Muscle layer of colon (tissue), 2 donors: ENCODE results near the gene SLC24A3.

ENCODE experiments used
- H3K27ac ChIP-seq: one replicate; pipeline ENCODE4 v1.7.0; 2013; ENCODE audit warnings: low read depth, mild to moderate bottlenecking, low read length, moderate library complexity
- H3K27me3 ChIP-seq, 2 donors: one replicate each; pipeline ENCODE4 v1.7.0; 2013; ENCODE audit warnings: low read length in 2 of 2, mild to moderate bottlenecking in 2 of 2; ENCODE audit not compliant: insufficient read depth in 2 of 2, control insufficient read depth in 1 of 2
- H3K36me3 ChIP-seq: one replicate; pipeline ENCODE4 v1.7.0; 2013; ENCODE audit warnings: mild to moderate bottlenecking, low read length; ENCODE audit not compliant: insufficient read depth
- H3K4me1 ChIP-seq: one replicate; pipeline ENCODE4 v1.7.0; 2013; ENCODE audit warnings: mild to moderate bottlenecking, low read length; ENCODE audit not compliant: insufficient read depth
- H3K4me3 ChIP-seq, 2 donors: one replicate each; pipeline ENCODE4 v1.7.0; 2013; ENCODE audit warnings: low read length in 2 of 2, low read depth in 1 of 2, mild to moderate bottlenecking in 1 of 2, moderate library complexity in 1 of 2
- H3K9ac ChIP-seq: one replicate; pipeline ENCODE4 v1.7.0; 2013; ENCODE audit warnings: low read length
- H3K9me3 ChIP-seq: one replicate; pipeline ENCODE4 v1.7.0; 2013; ENCODE audit warnings: mild to moderate bottlenecking, low read length
- donor health status: abdominal sarcoma.
- donor health status: Adenocarcinoma of cecum.

SLC24A3 gene

DNA sequence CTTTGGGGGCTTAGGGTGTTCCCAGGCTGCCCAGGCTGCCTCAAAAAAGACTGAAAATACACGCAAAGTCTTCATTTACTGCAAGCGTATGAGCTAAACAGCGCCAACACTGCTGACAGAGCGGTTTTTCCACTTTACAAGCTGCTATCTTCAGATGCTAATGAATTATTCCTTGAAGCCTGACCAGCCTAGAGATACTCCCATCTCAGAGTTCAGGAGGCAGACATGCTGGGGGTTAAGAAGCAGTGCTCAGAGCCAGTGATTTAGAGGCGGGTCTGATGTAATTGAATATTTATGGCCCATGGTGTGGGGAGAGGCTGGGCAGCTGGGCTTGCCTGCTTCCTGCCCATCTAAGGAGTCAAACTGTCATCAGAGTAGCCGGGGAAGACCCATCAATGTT lies 241.4 kb downstream of the SLC24A3 start:
- Histone ChIP-seq H3K4me1 (peaks cover 52% of the 10 kb centered on the region), H3K9me3 (no peaks in the 10 kb centered on the region), H3K4me3 (no peak overlapping the region), H3K27me3 (no peaks in the 10 kb centered on the region), H3K9ac (no peak overlapping the region), H3K27ac (no peak overlapping the region), H3K36me3 (no peaks in the 10 kb centered on the region)

DNA sequence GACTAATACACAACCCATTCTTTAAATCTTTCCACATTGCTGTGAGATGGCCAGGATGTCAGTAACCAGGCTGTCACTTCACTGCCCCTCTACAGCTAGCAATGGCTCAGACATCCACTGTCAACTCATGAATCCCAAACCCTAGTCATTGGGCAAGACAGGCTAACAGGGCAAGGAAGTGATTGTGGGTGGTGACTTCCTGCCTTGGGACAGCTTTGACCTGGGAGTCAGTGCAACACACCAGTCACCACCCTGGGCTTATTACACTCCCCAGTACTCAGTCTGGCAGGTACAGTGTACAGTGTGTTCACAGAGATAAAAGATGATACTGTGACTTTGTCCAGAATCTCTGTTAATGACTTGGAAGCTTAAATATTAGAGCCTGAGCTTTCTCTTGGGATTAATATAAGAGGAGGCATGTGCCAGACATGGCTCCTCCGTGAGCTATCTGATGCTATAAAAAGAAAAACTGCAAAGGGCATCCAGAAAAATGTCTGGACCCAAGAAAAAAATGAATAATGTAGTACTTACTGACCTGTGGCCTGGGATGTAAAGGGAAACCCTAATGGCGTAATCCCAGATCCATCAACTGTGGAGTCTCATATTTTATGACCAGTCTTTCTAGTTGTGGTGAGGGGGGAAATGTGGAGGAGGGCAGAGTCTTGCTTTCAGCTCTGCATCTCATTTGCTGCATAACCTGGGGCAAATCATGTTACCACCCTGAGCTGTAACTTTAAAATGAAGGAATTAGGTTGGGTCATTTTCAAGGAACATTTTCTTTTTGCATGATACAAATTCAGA lies 244.4 kb downstream of the SLC24A3 start:
- peaks cover 29% of the 10 kb centered on the region for H3K4me1 ChIP-seq
- no peak overlapping the region for H3K4me3 ChIP-seq
- H3K27me3 ChIP-seq, result no peaks in the 10 kb centered on the region

DNA sequence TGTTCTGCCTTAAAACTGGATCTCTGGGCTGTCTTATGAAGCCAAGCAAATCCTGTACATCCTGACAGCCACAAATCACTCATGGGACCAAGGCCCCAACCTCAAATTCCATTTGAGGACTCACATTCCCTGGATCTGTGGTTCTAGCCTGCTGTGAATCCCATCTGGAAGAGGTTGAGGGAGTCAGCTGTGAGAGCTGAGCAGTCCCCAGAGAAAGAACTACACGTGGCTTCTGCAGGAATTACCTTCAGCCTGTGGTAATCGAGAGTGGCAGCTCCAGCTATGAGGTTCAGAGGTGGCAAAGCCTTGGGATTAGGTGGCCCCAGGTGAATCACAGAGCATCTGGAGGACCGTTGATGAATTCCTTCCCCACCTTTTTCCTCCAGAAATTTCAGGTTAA lies 245.2 kb downstream of the SLC24A3 start:
- Histone ChIP-seq H3K27ac (no peak overlapping the region), H3K9ac (no peak overlapping the region), H3K4me1 (peaks cover 21% of the 10 kb centered on the region), H3K27me3 (no peaks in the 10 kb centered on the region), H3K9me3 (no peaks in the 10 kb centered on the region), H3K36me3 (no peaks in the 10 kb centered on the region), H3K4me3 (no peak overlapping the region)

More for the DNA sequence above, 244.4 kb downstream of the SLC24A3 start:
- H3K36me3 ChIP-seq, result no peaks in the 10 kb centered on the region
- H3K27ac ChIP-seq, result no peak overlapping the region
- H3K9ac ChIP-seq, result no peak overlapping the region
- no peaks in the 10 kb centered on the region for H3K9me3 ChIP-seq

DNA sequence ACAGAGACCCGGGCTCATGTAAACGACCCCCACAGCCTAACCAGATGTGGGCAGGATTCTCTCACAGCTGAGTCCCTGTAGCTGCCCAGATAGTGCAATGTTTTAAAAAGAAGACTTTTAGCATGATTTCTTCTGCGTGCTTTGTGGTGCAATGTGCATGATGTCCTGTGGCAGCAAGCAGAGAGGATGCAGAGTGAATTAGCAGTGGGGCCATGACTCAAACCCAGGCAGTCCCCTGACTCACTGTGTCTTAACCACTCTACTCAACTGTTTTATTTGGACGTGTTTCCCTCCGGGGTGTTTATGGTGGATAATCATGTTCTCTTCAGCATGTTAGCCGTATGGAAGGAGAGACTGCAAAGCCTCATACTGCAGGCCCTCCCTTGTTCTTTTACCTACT lies 247.9 kb downstream of the SLC24A3 start:
- peaks cover 12% of the 10 kb centered on the region for H3K4me1 ChIP-seq
- no peaks in the 10 kb centered on the region for H3K36me3 ChIP-seq
- no peak overlapping the region for H3K27ac ChIP-seq
- H3K27me3 ChIP-seq, result no peaks in the 10 kb centered on the region
- H3K9ac ChIP-seq, result no peak overlapping the region
- no peaks in the 10 kb centered on the region for H3K9me3 ChIP-seq
- H3K4me3 ChIP-seq, result no peak overlapping the region

DNA sequence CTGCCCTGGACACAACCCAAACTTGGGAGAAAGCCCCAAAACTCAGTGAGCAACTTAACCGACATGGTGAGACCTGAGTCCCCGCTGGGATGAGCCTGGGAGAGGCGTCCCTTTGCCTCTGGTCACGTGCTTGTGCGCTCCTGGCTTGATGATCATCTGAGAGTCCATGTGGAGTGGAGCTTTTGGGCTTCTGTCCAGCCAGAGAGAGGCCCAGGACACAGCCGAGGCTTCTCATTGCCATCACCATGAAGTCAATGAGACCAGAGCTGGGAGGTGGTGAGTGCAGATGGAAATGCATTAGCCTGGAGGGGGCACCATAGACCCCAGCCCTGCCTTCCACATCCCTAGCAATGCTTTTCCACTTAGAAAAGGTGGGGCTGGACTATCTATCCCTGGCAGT lies 250.0 kb downstream of the SLC24A3 start:
- Histone ChIP-seq H3K9me3 (no peaks in the 10 kb centered on the region), H3K36me3 (no peaks in the 10 kb centered on the region), H3K9ac (no peak overlapping the region), H3K27me3 (no peaks in the 10 kb centered on the region), H3K4me1 (peaks cover 9% of the 10 kb centered on the region), H3K4me3 (no peak overlapping the region), H3K27ac (no peak overlapping the region)

DNA sequence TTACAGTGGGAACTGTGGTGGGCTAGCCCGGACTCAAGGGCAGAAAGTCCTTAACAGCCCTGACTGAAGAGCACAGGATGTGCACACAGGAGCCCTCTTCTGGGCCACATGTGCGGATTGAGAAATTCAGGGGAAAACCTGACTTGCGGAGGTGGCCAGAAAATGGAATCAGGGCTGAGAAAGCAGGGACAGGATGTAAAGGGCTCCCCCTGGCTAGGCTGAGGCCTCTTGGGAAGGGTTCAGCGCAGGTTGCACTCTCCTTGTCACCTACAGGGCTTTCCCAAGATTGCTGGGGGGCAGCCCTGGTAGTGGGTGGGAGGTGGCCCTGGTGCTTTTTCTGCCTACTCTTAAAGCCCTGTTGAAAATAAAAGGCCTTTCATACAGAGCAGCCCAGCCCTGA lies 251.2 kb downstream of the SLC24A3 start:
- no peak overlapping the region for H3K27ac ChIP-seq
- H3K4me3 ChIP-seq, result no peak overlapping the region
- no peaks in the 10 kb centered on the region for H3K36me3 ChIP-seq
- H3K9me3 ChIP-seq, result no peaks in the 10 kb centered on the region
- peaks cover 9% of the 10 kb centered on the region for H3K4me1 ChIP-seq
- no peak overlapping the region for H3K9ac ChIP-seq
- H3K27me3 ChIP-seq, result no peaks in the 10 kb centered on the region

DNA sequence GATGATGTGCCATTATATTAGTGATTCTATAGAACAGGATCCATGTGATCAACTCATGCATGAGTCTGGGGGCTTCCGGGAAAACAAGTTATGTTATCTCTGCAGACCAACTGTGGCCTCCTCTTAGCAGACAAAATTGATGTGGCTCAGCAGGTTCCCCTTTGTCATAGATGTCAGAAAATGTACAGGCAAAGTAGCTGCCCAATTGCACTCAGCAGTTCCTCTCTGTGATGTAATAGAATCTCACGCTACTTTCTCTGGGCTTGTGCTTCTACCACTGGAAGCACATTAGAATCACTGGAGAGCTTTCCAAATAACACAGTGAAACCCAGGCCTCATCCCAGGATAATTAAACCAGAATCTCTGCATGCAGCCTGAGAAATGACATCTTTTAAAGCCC lies 253.1 kb downstream of the SLC24A3 start:
- no peak overlapping the region for H3K9ac ChIP-seq
- H3K36me3 ChIP-seq, result no peaks in the 10 kb centered on the region
- H3K4me3 ChIP-seq, result no peak overlapping the region
- no peaks in the 10 kb centered on the region for H3K27me3 ChIP-seq
- no peak overlapping the region for H3K27ac ChIP-seq
- H3K4me1 ChIP-seq, result peaks cover 9% of the 10 kb centered on the region
- no peaks in the 10 kb centered on the region for H3K9me3 ChIP-seq

DNA sequence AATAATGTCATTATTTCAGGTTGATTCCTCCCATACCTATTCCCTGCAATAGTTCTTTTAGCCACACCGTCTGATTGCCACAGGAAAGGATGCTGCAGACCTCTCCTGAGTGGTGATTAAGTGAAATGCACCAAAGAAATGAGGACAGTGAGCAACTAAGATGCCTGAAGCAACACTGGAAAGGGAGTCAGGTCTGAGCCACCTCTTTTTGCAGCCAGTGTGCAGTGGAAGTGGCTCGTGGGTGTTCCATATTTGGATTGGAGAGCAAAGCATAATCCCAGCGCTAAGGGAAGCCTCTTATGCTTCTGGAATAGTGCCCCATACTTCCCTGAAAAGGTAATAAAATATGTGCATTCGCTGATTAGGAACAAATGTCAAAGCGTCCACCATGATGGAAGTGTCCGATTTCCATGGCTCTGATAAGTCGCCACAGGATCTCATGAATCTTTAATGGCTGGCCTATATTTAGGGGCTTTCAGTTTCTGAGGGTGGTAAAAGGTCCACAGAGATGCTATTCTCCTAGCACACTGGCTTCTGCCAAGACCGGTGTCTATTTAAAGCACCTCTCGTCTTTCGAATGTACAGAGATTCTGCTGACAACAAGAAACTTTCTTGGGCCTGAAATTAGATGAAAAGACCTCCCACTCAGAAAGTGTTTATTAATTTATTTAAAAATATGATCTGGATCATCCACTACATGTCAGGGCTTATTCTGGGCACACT lies 253.9 kb downstream of the SLC24A3 start:
- Histone ChIP-seq H3K9ac (no peak overlapping the region), H3K4me1 (peaks cover 9% of the 10 kb centered on the region), H3K27me3 (no peaks in the 10 kb centered on the region), H3K27ac (no peak overlapping the region), H3K4me3 (no peak overlapping the region), H3K9me3 (no peaks in the 10 kb centered on the region), H3K36me3 (no peaks in the 10 kb centered on the region)

DNA sequence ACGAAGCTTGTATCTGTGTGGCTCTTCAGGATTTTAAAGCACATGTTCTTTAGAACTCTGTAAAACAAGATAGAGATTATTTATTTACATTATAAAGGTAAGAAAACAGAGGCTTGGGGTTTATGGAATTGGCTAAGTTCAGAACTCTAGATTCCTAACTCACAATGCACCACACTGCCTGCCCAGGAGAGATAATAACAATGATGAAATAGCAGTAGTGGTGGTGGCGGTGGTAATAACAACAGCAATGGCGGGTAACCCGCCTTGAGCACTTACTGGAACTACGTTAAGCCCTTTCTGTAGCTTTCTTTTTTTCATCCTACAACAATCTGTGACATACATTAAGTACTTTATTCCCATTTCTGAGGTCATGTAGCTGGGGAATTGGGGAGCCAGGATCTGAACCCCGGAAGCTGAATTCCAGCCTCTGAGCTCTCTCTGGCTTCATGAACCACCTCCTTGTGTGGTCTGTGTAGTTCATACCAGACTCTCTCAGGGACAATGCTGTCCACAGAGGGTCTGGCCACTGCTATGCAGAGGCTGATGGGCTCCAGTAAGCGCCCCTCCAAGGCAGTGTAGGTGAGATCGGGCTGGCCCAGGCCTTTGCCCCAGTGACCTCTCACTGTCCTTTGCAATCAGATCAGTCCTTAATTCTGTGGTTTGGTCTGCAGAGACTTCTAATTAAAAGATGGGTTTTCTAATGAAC lies 260.9 kb downstream of the SLC24A3 start:
- no peaks in the 10 kb centered on the region for H3K4me1 ChIP-seq
- H3K9ac ChIP-seq, result no peak overlapping the region
- H3K36me3 ChIP-seq, result no peaks in the 10 kb centered on the region
- no peak overlapping the region for H3K27ac ChIP-seq
- no peaks in the 10 kb centered on the region for H3K27me3 ChIP-seq
- no peaks in the 10 kb centered on the region for H3K9me3 ChIP-seq
- no peak overlapping the region for H3K4me3 ChIP-seq

DNA sequence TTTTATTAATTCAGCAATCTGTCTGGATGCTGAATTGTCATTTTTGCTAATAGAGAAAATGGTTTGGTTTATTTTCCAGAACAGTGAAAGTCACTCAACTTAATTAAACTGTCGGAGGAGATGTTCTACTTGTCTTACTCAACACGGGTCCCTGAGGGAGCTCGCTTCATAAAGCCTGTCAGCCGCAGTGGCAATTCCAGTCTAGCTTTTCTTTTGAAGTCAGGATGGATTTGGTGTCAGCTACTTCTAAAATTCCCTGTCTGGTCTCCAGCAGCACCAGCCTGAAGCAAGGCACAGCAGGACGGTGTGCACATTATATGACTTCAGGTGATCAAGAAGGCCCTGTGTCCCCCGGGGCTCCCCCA lies 261.5 kb downstream of the SLC24A3 start:
- no peak overlapping the region for H3K4me3 ChIP-seq
- no peaks in the 10 kb centered on the region for H3K36me3 ChIP-seq

DNA sequence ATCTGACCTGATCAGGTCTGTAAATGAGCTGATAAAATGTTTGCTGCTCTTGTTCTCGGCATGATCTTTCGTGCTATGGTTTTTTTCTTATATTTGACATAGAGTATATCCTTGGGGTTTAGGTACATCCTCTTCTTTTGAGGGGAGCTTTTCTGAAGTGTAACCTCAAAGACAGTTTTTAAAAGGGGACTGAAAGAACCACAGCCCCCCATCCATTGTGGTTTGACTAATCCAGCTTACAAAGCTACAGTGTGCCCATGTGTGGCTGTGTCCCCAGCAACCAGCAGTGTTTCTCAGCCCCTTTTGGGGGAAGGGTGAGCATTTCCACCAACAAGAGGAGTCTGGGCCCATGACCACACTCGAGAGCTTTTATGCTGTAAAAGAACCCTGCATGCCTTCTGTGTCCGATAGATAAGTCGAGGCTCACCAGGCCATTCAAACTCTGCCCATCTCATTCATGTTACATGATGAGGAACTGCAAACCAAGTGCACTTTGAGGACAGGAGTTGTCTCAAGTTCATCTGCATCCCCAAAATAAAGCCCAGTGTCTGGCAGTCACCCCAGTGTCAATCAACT lies 266.0 kb downstream of the SLC24A3 start:
- H3K9me3 ChIP-seq, result no peaks in the 10 kb centered on the region
- no peak overlapping the region for H3K4me3 ChIP-seq
- H3K4me1 ChIP-seq, result no peaks in the 10 kb centered on the region
- H3K27me3 ChIP-seq, result no peaks in the 10 kb centered on the region
- H3K27ac ChIP-seq, result no peak overlapping the region
- no peaks in the 10 kb centered on the region for H3K36me3 ChIP-seq
- no peak overlapping the region for H3K9ac ChIP-seq

More for the DNA sequence above, 261.5 kb downstream of the SLC24A3 start:
- no peaks in the 10 kb centered on the region for H3K4me1 ChIP-seq
- H3K27me3 ChIP-seq, result no peaks in the 10 kb centered on the region
- no peak overlapping the region for H3K9ac ChIP-seq
- H3K9me3 ChIP-seq, result no peaks in the 10 kb centered on the region
- no peak overlapping the region for H3K27ac ChIP-seq
